ENCODE results near the gene APOM. TPM values are rescaled to one million over a fixed set of nuclear protein-coding genes. Genes with fewer than 3 reads are reported as not detected.

The APOM gene
- total RNA-seq, 2 experiments from 2014 or later: 1.5 to 2.1 TPM

GRCh38 chr6:31692353-31692752, 36.7 kb downstream of the APOM start:
- Histone ChIP-seq H3K27ac (ENCODE audit: low read depth, low read length, poor library complexity, severe bottlenecking) (no peak overlapping the region), H2AFZ (ENCODE audit: low read length) (no peak overlapping the region), H3K36me3 (ENCODE audit: insufficient read depth, low read length) (peaks cover 80% of the 10 kb centered on the region), H4K20me1 (ENCODE audit: insufficient read depth, low read length) (no peaks in the 10 kb centered on the region), H3K4me3 (ENCODE audit: low read depth, low read length, poor library complexity, severe bottlenecking) (no peak overlapping the region), H3K9me2 (ENCODE audit: insufficient read depth, low read length) (no peaks in the 10 kb centered on the region), H3K79me2 (ENCODE audit: insufficient read depth, low read depth, low read length) (no peaks in the 10 kb centered on the region), H3K4me1 (ENCODE audit: insufficient read depth, low read length, poor library complexity, severe bottlenecking) (peaks cover 12% of the 10 kb centered on the region), H3K9me3 (ENCODE audit: low read length) (no peaks in the 10 kb centered on the region), H3K4me2 (ENCODE audit: low read length) (no peak overlapping the region)
- intact Hi-C loops (cut with micrococcal nuclease; ENCODE audit: unreplicated experiment): no loop called here
- CTCF ChIA-PET (ENCODE audit: unreplicated experiment): no interaction called here
- TSS peak; percentile 48 for BruUV-seq (replicated peaks)
- DNase-seq (ENCODE audit: low spot score): no peak
- TF ChIP-seq EZH2phosphoT487 (IDR thresholded peaks at IDR 0.05; ENCODE audit: borderline replicate concordance, low read depth, low read length) (no peak), CTCF (conservative IDR thresholded peaks at IDR 0.05; ENCODE audit: low read length) (no peak)
- POLR2A ChIA-PET: no interaction called here

DNA sequence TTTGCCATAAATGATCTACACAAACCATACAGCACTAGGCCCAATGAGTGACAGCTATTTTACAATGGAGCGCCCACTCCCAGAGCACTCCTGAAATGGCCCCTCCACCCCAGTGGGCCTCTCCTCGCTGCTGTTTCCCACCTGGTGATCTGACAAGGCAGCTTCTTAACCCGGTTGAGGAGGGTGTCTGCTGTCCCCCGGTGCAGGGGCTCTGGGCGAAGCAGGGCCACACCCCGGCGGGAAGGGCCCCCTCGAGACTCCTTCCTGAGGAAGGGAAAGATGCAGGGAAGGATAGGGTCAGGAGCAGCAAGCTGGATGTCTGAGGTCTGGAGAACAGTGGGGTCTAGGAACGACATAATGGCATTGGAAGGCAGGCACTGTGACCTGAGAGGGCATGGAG, 37.2 kb downstream of the APOM start:
- peaks cover 78% of the 10 kb centered on the region for H3K36me3 ChIP-seq (ENCODE audit: insufficient read depth, low read length)
- no peak overlapping the region for H3K27ac ChIP-seq (ENCODE audit: low read depth, low read length, poor library complexity, severe bottlenecking)
- H3K4me3 ChIP-seq (ENCODE audit: low read depth, low read length, poor library complexity, severe bottlenecking): no peak overlapping the region
- ChIA-PET POLR2A (no interaction called here), CTCF (ENCODE audit: unreplicated experiment) (no interaction called here)
- no peaks in the 10 kb centered on the region for H4K20me1 ChIP-seq (ENCODE audit: insufficient read depth, low read length)
- DNase-seq (ENCODE audit: low spot score): no peak
- no peak overlapping the region for H3K4me2 ChIP-seq (ENCODE audit: low read length)
- H3K9me2 ChIP-seq (ENCODE audit: insufficient read depth, low read length): no peaks in the 10 kb centered on the region
- TF ChIP-seq CTCF (conservative IDR thresholded peaks at IDR 0.05; ENCODE audit: low read length) (no peak), EZH2phosphoT487 (IDR thresholded peaks at IDR 0.05; ENCODE audit: borderline replicate concordance, low read depth, low read length) (no peak)
- no peaks in the 10 kb centered on the region for H3K79me2 ChIP-seq (ENCODE audit: insufficient read depth, low read depth, low read length)
- intact Hi-C loops (cut with micrococcal nuclease; ENCODE audit: unreplicated experiment): no loop called here
- no peak overlapping the region for H2AFZ ChIP-seq (ENCODE audit: low read length)
- peaks cover 12% of the 10 kb centered on the region for H3K4me1 ChIP-seq (ENCODE audit: insufficient read depth, low read length, poor library complexity, severe bottlenecking)
- H3K9me3 ChIP-seq (ENCODE audit: low read length): no peaks in the 10 kb centered on the region
- no TSS peak for BruUV-seq (replicated peaks)

DNA sequence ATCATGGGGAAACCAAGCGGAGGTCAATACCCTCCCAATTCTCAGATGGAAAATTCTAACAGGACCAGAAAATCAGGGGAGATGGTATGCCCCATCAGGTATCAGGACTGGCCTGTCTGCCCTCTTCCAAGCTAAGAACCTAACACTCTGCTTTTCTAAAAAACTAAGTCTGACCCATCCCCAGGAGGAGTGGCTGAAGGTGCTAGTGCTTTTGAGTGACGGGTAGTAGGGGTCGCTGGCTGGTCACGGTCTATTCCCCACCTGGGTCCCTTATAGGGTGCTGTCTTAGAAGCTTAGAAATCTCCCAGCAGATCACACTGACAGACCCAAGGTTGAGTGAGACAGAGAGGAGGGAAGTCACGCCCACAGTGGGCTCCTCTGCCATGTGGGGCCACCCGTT, 37.8 kb downstream of the APOM start:
- Histone ChIP-seq H3K36me3 (ENCODE audit: insufficient read depth, low read length) (peaks cover 71% of the 10 kb centered on the region), H3K4me1 (ENCODE audit: insufficient read depth, low read length, poor library complexity, severe bottlenecking) (peaks cover 12% of the 10 kb centered on the region), H3K9me3 (ENCODE audit: low read length) (no peaks in the 10 kb centered on the region), H3K9me2 (ENCODE audit: insufficient read depth, low read length) (no peaks in the 10 kb centered on the region), H4K20me1 (ENCODE audit: insufficient read depth, low read length) (no peaks in the 10 kb centered on the region), H3K27ac (ENCODE audit: low read depth, low read length, poor library complexity, severe bottlenecking) (no peak overlapping the region), H3K4me3 (ENCODE audit: low read depth, low read length, poor library complexity, severe bottlenecking) (no peak overlapping the region), H3K4me2 (ENCODE audit: low read length) (no peak overlapping the region), H3K79me2 (ENCODE audit: insufficient read depth, low read depth, low read length) (no peaks in the 10 kb centered on the region), H2AFZ (ENCODE audit: low read length) (no peak overlapping the region)
- no peak for DNase-seq (ENCODE audit: low spot score)
- TF ChIP-seq EZH2phosphoT487 (IDR thresholded peaks at IDR 0.05; ENCODE audit: borderline replicate concordance, low read depth, low read length): no peak
- no peak for TF ChIP-seq CTCF (conservative IDR thresholded peaks at IDR 0.05; ENCODE audit: low read length)
- CTCF ChIA-PET (ENCODE audit: unreplicated experiment): interaction anchor here (0.6 kb wide), 1 partner anchor 356 kb away, joined by 3 read pairs; no protein-coding TSS in a partner anchor
- intact Hi-C loops (cut with micrococcal nuclease; ENCODE audit: unreplicated experiment): no loop called here
- POLR2A ChIA-PET: interaction anchor here (0.6 kb wide), 1 partner anchor 21 kb away, joined by 3 read pairs; no protein-coding TSS in a partner anchor
- BruUV-seq (replicated peaks): no TSS peak
